GM12878 (cell line): ENCODE measurements around the gene CDHR2.

ENCODE experiments used
- CEBPB ChIP-seq, 2 experiments: fragments of 150-350 bp in 1 of 2; IDR thresholded peaks; 2 replicates each; pipeline ENCODE4 v1.6.1; 2012 to 2014; ENCODE audit warnings: low read depth in 2 of 2, low read length in 2 of 2, borderline replicate concordance in 1 of 2, inconsistent platforms in 1 of 2
- MTA3 ChIP-seq: IDR thresholded peaks from 2 replicates; pipeline ENCODE4 v1.6.1; 2012; ENCODE audit warnings: low read length, inconsistent platforms, borderline replicate concordance
- MYC ChIP-seq: IDR thresholded peaks from 2 replicates; pipeline ENCODE4 v1.6.1; 2011; ENCODE audit warnings: mild to moderate bottlenecking, low read length, moderate library complexity, inconsistent platforms; ENCODE audit not compliant: insufficient read depth, insufficient replicate concordance, insufficient read length, severe bottlenecking

GRCh38 chr5:176601901-176602482 lies 52.9 kb downstream of the CDHR2 start:
- TF ChIP-seq CEBPB (IDR thresholded peaks at IDR 0.05; ENCODE audit: borderline replicate concordance in 1 of 2, low read depth in 2 of 2, low read length in 2 of 2) (no peak), MYC (no peak), MTA3 (no peak)
